ENCODE data around the gene CINP.

Gene CINP

DNA sequence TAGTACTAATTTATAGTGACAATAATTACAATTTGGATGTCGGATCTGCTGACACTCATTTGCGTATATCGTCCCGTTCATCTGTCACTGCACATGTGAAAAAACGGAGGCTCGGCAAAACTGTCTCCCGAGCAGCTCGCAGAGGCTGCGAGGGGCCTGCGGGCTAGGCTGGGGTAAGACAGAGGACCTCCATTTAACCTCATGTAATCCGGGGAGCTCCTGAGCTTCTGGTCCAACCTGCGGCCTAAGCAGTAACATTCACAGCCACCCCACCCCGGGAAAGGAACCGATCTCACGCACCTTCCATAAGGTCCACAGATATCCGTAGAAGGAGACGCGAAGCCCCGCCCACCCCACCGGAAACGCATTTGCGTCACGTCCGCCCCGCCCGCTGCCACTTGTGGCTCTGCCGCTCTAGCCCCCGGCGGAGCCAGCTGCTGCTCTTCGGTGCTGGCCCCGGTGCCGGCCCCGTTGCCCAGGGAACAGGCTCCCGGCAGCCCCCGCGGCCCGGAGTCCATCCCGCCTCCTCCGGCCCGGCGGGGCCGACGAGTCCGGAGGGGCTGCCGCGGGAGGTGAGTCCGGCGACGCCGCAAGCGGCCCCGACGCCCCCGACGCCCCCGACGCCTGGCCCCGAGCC is at the start of gene CINP, which contains the start of gene TECPR2:
Gene CINP, minus strand, starts transcription at position 346 of the 637 bp plus-strand sequence. Its CDS starts 39 bp downstream, at position 307.
Gene TECPR2, plus strand, starts transcription at position 397 of the 637 bp plus-strand sequence. CDS start 13,781 bp downstream, outside the sequence.
- TF ChIP-seq GATA2 (IDR thresholded peaks at IDR 0.05; ENCODE audit: low read depth, low read length), result no peak
- TF ChIP-seq GATA3 (IDR thresholded peaks at IDR 0.05; ENCODE audit: low read depth, low read length), result no peak

DNA sequence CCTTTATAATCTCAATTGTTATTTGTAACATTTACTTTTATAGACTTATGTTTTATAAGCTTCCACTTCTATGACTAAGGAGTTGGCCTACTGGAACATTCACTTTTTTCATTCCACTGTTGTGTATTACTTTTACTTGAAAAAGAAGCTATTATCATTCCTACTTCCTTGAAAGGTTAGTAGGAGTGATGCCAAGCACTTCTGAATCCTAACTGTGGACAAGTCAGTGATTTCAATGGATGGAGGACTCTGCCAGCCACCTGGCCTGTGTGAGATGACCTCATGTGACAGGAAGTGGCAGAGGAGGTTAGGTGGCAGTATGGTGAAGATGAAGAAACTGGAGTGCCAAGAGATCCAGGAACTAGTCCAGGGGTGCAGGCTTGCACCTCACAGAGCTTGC is 46.0 kb upstream of the CINP start:
- no peak for TF ChIP-seq GATA3 (IDR thresholded peaks at IDR 0.05; ENCODE audit: low read depth, low read length)
- no peak for TF ChIP-seq GATA2 (IDR thresholded peaks at IDR 0.05; ENCODE audit: low read depth, low read length)

DNA sequence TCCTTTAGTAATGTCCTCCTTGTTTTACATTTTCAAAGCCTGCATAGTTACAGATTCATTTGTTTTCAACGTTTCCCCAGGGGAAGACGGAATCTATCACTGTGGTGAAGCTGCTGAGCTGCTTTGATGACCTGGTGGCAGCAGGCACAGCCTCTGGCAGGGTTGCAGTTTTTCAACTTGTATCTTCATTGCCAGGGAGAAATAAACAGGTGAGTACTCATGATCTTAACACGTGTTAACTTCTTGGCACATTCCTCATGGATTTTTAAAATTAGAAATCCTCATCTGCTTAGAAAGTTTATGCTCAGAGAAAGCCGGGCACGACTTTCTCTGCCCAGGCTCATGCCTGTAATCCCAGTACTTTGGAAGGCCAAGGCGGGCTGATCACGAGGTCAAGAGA is 44.6 kb upstream of the CINP start:
- no peak for TF ChIP-seq GATA2 (IDR thresholded peaks at IDR 0.05; ENCODE audit: low read depth, low read length)

DNA sequence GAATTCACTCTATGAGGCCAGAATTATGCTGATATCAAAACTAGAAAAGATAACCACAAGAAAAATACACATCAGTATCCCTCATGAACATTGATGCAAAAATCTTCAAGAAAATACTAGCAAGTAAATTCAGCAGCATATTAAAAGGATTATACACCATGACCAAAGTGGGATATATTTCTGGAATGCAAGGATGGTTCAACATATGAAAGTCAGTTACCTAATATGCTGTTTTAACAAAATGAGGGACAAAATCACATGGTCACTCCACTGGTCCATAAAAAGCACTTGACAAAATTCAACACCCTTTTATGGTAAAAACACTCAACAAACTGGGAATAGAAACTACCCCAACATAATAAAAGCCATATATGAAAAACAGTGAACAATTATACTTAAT is 40.3 kb upstream of the CINP start:
- TF ChIP-seq GATA3 (IDR thresholded peaks at IDR 0.05; ENCODE audit: low read depth, low read length) (no peak), GATA2 (IDR thresholded peaks at IDR 0.05; ENCODE audit: low read depth, low read length) (no peak)

DNA sequence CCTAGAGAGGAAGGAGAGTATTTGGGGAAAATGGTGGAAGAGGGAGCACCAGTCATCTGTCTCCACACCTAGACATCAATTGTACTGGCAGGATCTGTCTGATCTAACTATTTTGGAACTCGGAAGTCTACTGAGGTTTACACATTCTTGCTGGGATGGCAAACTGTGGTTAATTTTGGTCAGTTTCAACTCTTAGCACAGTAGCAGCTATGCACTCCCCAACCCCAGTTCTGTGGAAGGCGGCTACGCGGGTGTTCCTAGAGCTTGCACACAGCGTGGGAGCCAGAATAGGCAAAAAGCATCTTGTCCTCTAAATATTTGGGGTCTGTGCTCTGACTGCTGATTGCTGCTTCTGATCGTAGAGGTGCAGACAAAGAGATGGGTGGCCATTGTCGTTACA is 33.8 kb upstream of the CINP start:
- TF ChIP-seq GATA2 (IDR thresholded peaks at IDR 0.05; ENCODE audit: low read depth, low read length), result no peak
- TF ChIP-seq GATA3 (IDR thresholded peaks at IDR 0.05; ENCODE audit: low read depth, low read length), result no peak

DNA sequence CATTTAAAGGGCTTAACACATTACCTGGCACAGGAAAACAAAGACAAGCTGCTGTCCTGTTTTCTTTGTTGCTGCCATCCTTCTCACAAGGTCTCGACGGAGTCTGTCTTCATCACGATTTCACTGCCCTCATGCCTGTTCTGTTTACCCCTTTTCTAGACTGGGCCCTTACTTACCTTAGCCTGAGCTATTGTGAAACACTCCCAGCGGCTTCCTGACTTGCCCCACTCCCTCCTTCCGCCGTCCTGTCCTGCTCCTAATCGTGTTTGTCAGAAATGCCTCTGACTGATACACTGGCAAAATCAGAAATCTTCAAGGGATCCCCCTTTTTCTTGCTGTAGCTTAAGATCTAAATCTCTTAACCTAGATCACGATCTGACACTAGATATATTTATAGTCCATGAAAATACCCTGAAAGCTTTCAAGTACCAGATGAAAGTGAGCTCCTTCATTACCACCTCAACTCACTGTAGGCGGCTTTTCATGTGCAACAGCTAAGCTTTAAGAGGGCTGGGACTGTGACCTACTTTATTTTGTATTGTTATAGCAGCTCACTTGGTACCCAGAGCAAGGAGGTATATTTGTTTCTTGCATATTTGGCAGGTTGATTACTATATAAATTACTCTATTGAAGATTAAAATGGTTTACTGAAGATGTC is 32.2 kb upstream of the CINP start:
- TF ChIP-seq GATA2 (IDR thresholded peaks at IDR 0.05; ENCODE audit: low read depth, low read length) (no peak), GATA3 (IDR thresholded peaks at IDR 0.05; ENCODE audit: low read depth, low read length) (no peak)

DNA sequence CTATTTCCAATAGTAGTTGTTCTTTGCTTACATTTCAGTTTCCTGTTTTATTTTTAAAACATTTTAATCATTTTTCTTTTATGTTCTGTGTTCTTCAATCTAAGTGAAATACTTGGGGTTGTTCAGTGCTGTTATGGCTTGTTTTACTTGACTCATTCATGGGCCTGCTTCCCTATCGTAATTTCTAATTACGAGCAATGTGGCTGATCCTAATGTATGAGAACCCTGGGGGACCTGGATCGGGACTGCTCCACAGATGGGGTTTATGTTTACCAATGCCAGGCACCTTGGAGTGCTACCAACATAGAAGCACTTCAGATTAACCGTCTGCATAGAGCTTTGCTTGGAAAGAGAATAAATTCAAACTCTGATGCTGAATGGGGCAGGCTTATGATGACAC is 29.8 kb upstream of the CINP start:
- no peak for TF ChIP-seq GATA3 (IDR thresholded peaks at IDR 0.05; ENCODE audit: low read depth, low read length)
- TF ChIP-seq GATA2 (IDR thresholded peaks at IDR 0.05; ENCODE audit: low read depth, low read length), result no peak

DNA sequence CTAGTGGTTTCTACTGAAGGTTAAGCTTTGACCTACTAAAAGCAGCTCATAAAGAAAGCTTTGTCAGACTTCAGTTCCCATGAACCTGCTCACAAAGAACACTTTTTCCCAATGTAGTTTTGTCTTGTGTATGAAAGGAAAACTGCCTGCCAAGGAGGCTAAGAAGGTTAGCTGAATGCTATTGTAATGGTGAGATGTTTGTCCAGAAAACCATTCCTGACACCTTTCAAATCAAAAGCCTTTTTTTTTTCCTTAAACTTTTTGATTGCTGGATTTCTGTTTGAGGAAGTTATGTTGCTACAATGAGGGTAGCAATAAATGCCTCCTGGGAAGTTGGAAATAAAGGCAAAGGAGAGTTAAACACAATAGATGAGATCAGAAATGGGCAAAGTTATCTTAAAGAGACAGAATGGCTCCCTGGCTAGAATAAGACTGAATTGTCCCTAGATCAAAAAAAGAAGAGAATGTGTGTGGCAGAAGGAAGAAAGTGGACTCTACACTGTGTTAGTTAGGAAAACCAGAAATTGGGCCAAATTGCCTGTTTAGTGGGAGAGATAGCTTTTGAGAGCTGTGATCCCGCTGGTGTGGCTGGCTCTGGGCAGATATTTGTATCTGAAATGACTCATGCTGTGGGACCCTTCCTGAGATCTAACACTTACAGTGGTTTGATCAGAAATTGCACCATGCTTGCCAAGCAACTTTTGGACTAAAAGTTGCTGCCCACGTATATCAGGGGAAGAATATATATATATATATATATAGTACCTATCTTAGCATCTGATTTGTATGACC is 27.6 kb upstream of the CINP start:
- no peak for TF ChIP-seq GATA3 (IDR thresholded peaks at IDR 0.05; ENCODE audit: low read depth, low read length)
- no peak for TF ChIP-seq GATA2 (IDR thresholded peaks at IDR 0.05; ENCODE audit: low read depth, low read length)

DNA sequence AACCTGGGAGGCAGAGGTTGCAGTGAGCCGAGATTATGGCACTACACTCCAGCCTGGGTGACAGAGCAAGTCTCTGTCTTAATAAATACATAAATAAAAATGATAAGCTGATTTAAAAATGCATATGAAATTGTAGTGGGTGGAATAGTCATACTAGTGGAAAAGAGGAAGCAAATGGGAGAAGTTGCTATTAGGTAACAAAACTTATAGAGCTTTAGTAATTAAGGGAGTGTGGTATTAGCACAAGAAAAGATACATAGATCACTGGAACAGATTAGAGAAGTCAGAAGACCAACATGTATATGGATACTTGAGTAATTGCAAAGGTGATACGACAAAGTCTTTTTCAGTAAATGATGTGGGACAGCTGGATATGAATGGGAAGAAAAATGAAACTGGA is 26.6 kb upstream of the CINP start:
- no peak for TF ChIP-seq GATA2 (IDR thresholded peaks at IDR 0.05; ENCODE audit: low read depth, low read length)

DNA sequence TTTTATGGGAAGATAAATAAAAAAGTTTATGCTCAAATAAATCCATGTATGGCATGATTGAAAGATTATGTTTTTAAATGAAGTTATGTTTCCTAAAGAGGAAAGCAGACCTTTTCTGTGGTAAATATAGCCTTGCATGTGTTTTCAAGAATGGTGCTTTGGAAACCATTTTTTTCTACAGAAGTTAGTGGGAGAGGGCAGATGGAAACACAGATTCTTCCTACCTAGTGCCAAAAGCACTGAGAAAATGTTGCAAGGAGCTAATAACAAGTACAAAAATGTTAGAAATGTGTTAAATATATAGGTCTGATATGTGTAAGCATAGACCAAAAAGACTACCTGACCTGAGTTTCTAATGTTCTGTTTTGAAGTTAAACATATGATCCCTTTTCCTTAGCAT is 24.4 kb upstream of the CINP start:
- TF ChIP-seq GATA2 (IDR thresholded peaks at IDR 0.05; ENCODE audit: low read depth, low read length), result no peak
- no peak for TF ChIP-seq GATA3 (IDR thresholded peaks at IDR 0.05; ENCODE audit: low read depth, low read length)

DNA sequence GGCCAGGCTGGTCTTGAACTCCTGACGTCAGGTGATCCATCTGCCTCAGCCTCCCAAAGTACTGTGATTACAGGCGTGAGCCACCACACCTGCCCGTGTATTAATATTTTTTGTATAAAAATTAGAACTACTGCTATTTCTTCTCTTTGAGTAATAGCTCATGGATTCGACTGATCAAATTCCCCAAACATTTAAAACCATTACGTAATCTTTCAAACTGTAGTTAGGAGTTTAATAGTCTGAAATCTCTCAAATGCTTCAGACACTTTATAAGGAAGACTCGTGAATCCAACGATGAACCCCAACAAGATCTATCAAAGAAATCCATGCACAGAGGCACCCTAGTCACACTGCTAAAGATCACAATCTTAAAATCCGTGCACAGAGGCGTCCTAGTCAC is 16.1 kb upstream of the CINP start:
- TF ChIP-seq GATA3 (IDR thresholded peaks at IDR 0.05; ENCODE audit: low read depth, low read length) (no peak), GATA2 (IDR thresholded peaks at IDR 0.05; ENCODE audit: low read depth, low read length) (no peak)

DNA sequence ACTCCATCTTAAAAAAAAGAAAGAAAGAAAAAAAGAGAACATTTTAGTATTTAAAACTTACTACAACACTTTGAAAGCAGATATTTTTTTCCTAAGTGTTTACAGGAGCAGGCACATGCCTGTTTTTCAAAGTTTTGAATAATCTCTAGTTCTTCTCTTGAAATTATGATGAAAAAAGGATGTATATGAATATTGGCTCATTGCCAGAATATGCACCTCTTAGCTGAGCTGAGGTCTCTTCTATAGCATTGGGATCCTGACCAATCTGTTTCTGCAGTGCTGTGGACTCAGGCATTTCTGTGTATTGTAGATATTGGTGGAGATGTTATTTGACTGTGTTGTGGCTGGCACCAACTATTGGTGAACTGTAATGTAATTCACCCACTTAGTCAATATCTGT is 15.0 kb upstream of the CINP start:
- TF ChIP-seq GATA3 (IDR thresholded peaks at IDR 0.05; ENCODE audit: low read depth, low read length), result no peak
- TF ChIP-seq GATA2 (IDR thresholded peaks at IDR 0.05; ENCODE audit: low read depth, low read length), result no peak

DNA sequence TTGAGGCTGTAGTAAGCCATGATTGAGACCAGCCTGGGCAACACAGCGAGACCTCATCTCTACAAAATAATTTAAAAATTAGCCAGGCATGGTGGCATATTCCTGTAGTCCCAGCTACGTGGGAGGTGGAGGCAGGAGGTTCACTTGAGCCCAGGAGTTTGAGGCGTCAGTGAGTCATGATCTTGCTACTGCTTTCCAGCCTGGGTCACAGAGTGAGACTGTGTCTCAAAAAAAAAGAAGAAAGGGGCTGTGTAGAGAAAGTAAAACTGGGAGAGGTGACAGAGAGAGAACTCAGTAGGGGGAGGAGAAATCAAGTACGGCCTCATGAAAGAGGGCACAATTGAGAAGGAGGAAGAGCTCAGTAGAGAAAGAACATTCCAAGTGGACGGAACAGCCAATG is 12.4 kb upstream of the CINP start:
- TF ChIP-seq GATA2 (IDR thresholded peaks at IDR 0.05; ENCODE audit: low read depth, low read length), result no peak
- no peak for TF ChIP-seq GATA3 (IDR thresholded peaks at IDR 0.05; ENCODE audit: low read depth, low read length)

DNA sequence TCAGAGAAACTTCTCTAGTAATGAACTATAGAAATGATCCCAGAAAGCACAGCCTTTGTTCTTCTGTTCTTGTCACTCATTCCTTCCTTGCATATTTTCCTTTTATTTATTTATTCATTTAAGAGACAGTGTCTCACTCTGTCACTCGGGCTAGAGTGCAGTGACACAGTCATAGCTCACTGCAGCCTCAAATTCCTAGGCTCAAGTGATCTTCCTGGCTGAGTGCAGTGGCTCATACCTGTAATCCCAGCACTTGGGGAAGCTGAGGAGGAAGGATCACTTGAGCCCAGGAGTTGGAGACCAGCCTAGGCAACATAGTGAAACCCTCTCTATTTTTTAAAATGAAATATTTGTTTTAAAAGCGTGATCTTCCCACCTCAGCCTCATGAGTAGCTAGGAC is 11.6 kb upstream of the CINP start:
- TF ChIP-seq GATA3 (IDR thresholded peaks at IDR 0.05; ENCODE audit: low read depth, low read length) (no peak), GATA2 (IDR thresholded peaks at IDR 0.05; ENCODE audit: low read depth, low read length) (no peak)

DNA sequence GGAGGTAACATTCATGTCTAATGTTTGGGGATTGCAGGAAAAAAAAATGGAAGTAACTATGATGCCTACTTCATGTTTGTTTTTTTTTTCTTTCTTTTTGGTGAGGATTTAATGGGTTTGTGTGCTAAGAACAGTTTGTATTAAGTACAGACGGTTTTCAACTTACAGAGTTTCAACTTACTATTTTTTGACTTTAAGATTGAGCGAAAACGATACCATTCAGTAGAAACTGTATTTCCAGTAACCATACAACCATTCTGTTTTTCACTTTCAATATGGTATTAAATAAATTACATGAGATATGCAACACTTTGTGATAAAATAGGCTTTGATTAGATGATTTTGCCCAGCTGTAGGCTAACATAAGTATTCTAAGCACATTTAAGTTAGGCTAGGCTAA is 10.4 kb upstream of the CINP start:
- TF ChIP-seq GATA2 (IDR thresholded peaks at IDR 0.05; ENCODE audit: low read depth, low read length), result no peak
- no peak for TF ChIP-seq GATA3 (IDR thresholded peaks at IDR 0.05; ENCODE audit: low read depth, low read length)
